ENCODE results near the gene PLA2G2A.

GRCh38 chr1:20010016-20010415 is 30.6 kb upstream of the PLA2G2A start:
- TF ChIP-seq POLR2AphosphoS5 (IDR thresholded peaks at IDR 0.05; ENCODE audit: low read depth, low read length) (no peak), POLR2A (IDR thresholded peaks at IDR 0.05; ENCODE audit: low read depth, low read length) (no peak), TAF1 (IDR thresholded peaks at IDR 0.05; ENCODE audit: borderline replicate concordance, low read depth, low read length) (no peak)

All from GM12892 (cell line).